ENCODE measurements around the gene ARHGAP12.

The ARHGAP12 gene

DNA sequence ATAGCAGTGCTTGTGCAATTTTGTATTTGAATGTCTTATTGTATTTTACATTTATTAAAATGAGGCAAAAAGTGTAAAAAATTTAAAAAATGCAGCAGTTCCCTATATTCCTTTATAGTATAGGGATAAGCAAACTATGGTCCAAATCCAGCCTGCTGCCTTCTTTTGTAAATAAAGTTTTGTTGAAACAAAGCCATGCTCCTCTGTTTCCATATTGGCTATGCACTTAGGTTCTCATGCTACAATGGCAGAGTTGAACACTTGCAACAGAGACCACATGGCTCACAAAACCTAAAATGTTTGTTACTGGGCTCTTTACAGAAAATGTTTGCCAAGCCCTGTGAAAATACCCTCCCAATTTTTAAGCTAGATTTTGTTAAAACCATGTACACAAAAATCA, 50.1 kb downstream of the ARHGAP12 start:
- DNase-seq (ENCODE audit: low read depth in 2 of 2, low spot score in 1 of 2): no peak

GRCh38 chr10:31876652-31877352, 51.8 kb downstream of the ARHGAP12 start:
- DNase-seq (ENCODE audit: low read depth in 2 of 2, low spot score in 1 of 2): no peak

DNA sequence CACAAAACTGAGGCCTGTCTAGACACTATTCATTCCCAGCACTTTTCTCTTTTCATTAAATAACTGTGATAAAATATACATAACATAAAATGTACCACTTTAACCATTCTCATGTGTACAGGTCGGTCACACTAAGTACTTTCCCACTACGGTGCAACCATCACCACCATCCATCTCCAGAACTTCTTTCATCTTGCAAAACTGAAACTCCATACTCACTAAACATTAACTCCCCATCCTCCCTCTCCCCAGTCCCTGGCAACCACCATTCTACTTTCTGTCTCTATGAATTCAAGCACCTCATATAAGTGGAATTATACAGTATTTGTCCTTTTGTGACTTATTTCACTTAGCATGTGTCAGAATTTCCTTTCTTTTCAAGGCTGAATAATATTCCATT, 53.0 kb downstream of the ARHGAP12 start:
- DNase-seq (ENCODE audit: low read depth in 2 of 2, low spot score in 1 of 2): no peak

- no peak for DNase-seq (ENCODE audit: low read depth in 2 of 2, low spot score in 1 of 2)
Observed at GRCh38 chr10:31873724-31874123, 54.9 kb downstream of the ARHGAP12 start.

DNA sequence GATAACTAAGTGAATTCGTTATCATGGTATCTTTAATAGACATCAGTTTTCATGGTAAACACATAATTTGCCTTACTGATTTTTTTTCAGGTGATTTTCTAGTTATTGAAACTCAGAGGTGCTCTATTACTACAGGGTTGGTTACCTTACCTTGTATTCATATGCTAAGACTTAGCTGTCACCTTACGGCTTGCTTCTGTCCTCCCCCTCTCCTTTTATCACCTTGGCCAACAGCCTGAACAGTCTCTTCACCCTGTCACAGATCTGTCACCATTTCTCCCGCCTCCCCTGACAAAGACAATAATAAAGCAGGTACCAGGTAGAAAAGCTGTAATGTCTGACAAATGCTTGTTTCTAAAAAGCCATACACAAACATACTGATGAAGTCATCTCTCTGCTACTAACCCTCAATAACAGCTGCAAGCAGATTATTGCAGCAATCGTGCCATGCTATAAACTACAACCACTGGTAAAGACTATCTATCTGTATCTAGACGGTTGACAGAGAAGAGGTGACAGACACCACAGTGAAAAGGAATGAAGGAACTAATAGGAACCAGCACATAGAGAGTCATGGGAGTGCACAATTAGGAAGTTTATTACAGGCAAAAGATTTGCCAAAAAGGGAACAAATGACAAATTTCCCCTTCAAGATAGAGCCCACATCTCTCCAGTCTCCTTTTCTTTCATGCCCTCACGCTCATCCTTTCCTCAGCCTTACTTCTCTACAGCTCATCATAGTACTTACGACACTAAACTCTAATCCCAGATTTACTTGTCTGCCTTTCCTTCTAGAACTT, 57.2 kb downstream of the ARHGAP12 start:
- no peak for DNase-seq (ENCODE audit: low read depth in 2 of 2, low spot score in 1 of 2)

- DNase-seq (ENCODE audit: low read depth in 2 of 2, low spot score in 1 of 2): no peak
Observed at GRCh38 chr10:31867646-31868045, 61.0 kb downstream of the ARHGAP12 start.

DNA sequence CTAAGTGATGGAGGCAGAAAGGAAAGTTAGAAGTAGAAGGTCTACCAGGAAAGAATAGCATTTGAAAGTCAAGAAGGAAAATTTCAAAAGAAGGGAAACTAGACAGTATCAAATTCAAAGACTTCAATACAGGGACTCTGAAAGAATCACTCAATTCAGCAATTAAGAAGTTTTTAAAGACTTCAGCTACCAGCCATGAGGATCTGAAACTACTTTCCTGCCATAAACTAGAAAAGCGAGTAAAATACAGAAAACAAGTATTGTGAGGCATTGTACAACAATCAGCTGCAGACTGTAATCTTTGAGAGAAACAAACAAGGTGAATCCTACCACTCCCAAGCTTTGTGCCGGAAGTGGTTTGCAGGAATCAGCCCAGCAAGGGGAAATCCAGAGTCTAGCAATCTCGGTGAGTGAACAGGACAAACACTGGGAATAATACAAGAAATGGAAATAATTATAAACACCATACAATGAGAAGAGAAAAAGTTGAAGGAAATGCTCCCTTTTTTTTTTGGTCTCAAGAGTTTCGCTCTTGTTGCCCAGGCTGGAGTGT, 62.4 kb downstream of the ARHGAP12 start:
- DNase-seq (ENCODE audit: low read depth in 2 of 2, low spot score in 1 of 2): no peak

GRCh38 chr10:31864834-31865518, 63.7 kb downstream of the ARHGAP12 start:
- DNase-seq (ENCODE audit: low read depth in 2 of 2, low spot score in 1 of 2): no peak

- DNase-seq (ENCODE audit: low read depth in 2 of 2, low spot score in 1 of 2): no peak
Observed at GRCh38 chr10:31855033-31855432, 73.6 kb downstream of the ARHGAP12 start.

GRCh38 chr10:31853629-31854028, 75.0 kb downstream of the ARHGAP12 start:
- no peak for DNase-seq (ENCODE audit: low read depth in 2 of 2, low spot score in 1 of 2)

GRCh38 chr10:31851216-31851615, 77.4 kb downstream of the ARHGAP12 start:
- no peak for DNase-seq (ENCODE audit: low read depth in 2 of 2, low spot score in 1 of 2)

GRCh38 chr10:31847515-31847914, 81.1 kb downstream of the ARHGAP12 start:
- DNase-seq (ENCODE audit: low read depth in 2 of 2, low spot score in 1 of 2): no peak

DNA sequence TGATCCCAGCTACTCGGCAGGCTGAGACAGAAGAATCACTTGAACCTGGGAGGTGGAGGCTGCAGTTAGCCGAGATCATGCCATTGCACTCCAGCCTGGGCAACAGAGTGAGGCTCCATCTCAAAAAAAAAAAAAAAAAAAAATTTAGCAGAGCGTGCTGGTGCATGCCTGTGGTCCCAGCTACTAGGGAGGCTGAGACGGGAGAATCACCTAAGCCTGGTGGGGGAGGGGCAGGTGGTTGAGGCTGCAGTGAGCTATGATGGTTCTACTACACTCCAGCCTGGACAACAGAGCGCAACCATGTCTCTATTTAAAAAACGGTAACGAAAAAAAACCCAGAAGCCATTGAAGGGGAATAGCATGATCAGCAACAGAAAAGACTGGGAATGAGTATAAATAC, 89.9 kb downstream of the ARHGAP12 start:
- no peak for DNase-seq (ENCODE audit: low read depth in 2 of 2, low spot score in 1 of 2)

GRCh38 chr10:31838065-31838464, 90.6 kb downstream of the ARHGAP12 start:
- no peak for DNase-seq (ENCODE audit: low read depth in 2 of 2, low spot score in 1 of 2)

DNA sequence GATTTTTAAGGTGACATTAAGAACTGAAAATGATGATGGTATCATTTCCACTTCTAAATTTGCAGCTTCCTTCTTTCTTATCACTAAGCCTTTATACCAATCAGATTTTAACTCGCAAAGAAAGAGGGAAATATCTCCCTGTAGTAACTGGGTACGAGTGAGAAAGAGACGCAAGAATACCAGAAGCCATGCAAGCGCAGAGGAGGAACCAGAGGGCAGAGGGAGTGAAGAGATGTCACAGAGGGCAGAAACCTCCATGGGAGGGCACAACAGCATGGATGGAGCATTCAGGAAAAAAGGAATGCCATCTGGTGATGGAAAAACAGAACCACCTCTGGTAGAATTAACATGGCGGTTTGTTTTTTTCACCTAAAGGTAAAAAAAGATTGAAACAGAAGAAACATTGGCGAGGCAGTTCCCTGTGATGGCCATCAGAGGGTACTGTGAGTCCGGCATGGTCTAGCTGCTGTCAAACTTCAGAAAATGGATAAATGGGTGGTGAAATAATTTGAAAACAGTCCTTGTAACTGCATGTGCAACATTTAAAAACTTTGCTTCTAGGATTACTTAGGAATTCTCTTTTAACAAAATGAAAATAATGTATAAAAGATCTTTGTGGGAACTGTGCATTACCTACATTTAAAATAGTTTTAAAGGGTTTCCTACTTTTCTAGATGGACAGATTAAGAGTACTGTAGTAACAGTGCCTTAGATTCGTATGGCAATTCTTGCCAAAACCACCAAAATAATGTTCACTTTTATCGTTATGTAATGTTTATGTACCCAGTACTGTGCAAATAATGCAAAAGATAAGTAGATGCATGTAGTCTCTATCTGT, 91.8 kb downstream of the ARHGAP12 start:
- DNase-seq (ENCODE audit: low read depth in 2 of 2, low spot score in 1 of 2): no peak

- no peak for DNase-seq (ENCODE audit: low read depth in 2 of 2, low spot score in 1 of 2)
Observed at GRCh38 chr10:31833753-31834152, 94.9 kb downstream of the ARHGAP12 start.

DNA sequence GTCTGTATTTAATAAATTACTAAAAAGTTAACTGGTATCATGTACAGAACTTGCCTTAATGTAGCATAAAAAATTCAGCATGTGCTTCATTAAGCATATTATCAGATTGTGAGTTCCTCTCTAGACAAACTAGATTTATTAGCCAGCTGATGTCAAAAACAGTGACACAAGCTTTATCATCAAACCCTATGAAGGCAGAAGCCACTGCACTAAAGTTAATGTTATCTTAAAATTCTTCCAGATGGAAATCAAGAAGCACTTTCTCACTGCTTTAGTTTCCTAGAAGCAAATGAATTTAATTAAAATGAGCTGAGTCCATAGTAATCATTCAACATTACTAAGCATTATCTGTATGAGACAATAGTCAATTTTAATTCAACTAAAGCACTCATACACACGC, 96.4 kb downstream of the ARHGAP12 start:
- no peak for DNase-seq (ENCODE audit: low read depth in 2 of 2, low spot score in 1 of 2)

GRCh38 chr10:31830887-31831286, 97.7 kb downstream of the ARHGAP12 start:
- no peak for DNase-seq (ENCODE audit: low read depth in 2 of 2, low spot score in 1 of 2)

DNA sequence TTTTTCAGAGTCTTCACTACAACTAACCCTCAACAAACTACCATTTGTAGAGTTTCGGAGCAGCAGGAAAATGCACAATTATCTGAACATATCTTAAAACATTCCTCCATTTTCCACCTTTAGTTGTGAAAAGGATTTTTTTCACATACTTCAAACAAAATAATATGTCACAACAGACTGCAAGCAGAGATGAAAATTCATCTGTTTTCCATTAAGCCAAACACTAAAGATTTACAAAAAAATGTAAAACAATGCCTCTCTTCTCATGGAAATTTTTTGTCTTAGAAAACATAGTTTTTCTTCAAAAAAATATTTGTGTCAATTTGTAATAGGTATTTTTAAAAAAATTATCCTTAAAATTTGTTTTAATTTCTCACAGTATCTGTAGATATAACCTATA, 98.9 kb downstream of the ARHGAP12 start:
- no peak for DNase-seq (ENCODE audit: low read depth in 2 of 2, low spot score in 1 of 2)

DNA sequence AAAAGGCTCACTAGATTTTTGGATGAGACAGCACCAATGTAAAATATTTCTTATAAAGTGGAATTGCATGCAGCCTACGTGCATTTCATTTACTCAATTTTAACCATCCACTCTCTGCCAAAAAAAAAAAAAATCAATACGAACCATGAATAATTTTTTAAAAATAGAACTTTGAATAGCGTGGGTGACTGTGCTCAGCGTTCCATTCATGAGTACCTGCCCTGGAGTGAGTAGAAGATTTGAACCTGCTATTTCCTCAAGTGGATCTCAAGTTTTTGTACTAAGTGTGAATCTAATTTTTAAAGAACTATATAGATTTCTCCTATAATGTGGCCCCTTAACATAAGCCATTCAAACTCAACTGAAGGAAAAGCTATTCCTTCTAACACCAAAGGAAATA, 105.3 kb downstream of the ARHGAP12 start:
- no peak for DNase-seq (ENCODE audit: low read depth in 2 of 2, low spot score in 1 of 2)
